Spleen (tissue), 3 donors: ENCODE results near the gene ATP6V0E1.

Experiments
- POLR2A ChIP-seq, 3 donors: fragments of 450-650 bp; IDR thresholded peaks; one replicate each; pipeline ENCODE4 v1.5.1; 2017; ENCODE audit warnings: antibody characterized with exemption in 3 of 3, mild to moderate bottlenecking in 1 of 3
- POLR2AphosphoS5 ChIP-seq, 3 donors: sonication (generic); formaldehyde crosslinking; IDR thresholded peaks; one replicate each; pipeline ENCODE4 v1.5.1; 2017; ENCODE audit warnings: antibody characterized with exemption in 3 of 3

- TF ChIP-seq POLR2AphosphoS5 (IDR thresholded peaks at IDR 0.05), result no peak
- TF ChIP-seq POLR2A (IDR thresholded peaks at IDR 0.05), result no peak
These were observed 12.1 kb upstream of the ATP6V0E1 start for GRCh38 chr5:172971482-172971881.
